GM10248 (cell line): ENCODE results near the gene RASGEF1C.

ENCODE experiments used
- CTCF ChIA-PET: fragments of 300-600 bp; sonication (Branson Sonifier 250); formaldehyde crosslinking; extraction: SDS; loops from one replicate; lab custom pipeline; 2021; ENCODE audit warnings: antibody characterized with exemption; lab: Yijun Ruan, JAX
- POLR2A ChIA-PET: fragments of 350-650 bp; sonication (Branson Sonifier 250); formaldehyde crosslinking; extraction: SDS; loops from one replicate; lab custom pipeline; 2020; ENCODE audit warnings: antibody characterized with exemption; lab: Yijun Ruan, JAX
- DNase-seq: peaks from one replicate; pipeline ENCODE4 v3.0.0; 2012; ENCODE audit errors: extremely low spot score
- CTCF ChIP-seq: IDR thresholded peaks from 2 replicates; pipeline ENCODE4 v1.5.1; 2012; ENCODE audit warnings: mild to moderate bottlenecking, low read depth; ENCODE audit errors: extremely low read depth, missing control alignments, control extremely low read depth

The RASGEF1C gene

GRCh38 chr5:180209137-180209581, at the start of gene RASGEF1C:
TSS of gene RASGEF1C (minus strand) at chr5:180209211. CDS start at chr5:180138052, 71,159 bp downstream.
- peak; percentile 78 for DNase-seq
- TF ChIP-seq CTCF, result peak; percentile 79

GRCh38 chr5:180253036-180253824, 44.2 kb upstream of the RASGEF1C start:
- CTCF ChIA-PET, result no interaction called here
- no peak for TF ChIP-seq CTCF
- no peak for DNase-seq
- POLR2A ChIA-PET, result no interaction called here

More at GRCh38 chr5:180209137-180209581, at the start of gene RASGEF1C:
- POLR2A ChIA-PET, result no interaction called here
- CTCF ChIA-PET, result interaction anchor here (0.6 to 2.2 kb wide), 6 partner anchors 8 to 120 kb away, joined by 3 to 7 read pairs (median 4); no protein-coding TSS in a partner anchor

- ChIA-PET CTCF (no interaction called here), POLR2A (no interaction called here)
- no peak for TF ChIP-seq CTCF
- DNase-seq, result no peak
These were observed 42.9 kb upstream of the RASGEF1C start for GRCh38 chr5:180251887-180252286.

- ChIA-PET CTCF (no interaction called here), POLR2A (no interaction called here)
- no peak for TF ChIP-seq CTCF
- DNase-seq, result no peak
These were observed 42.1 kb upstream of the RASGEF1C start for GRCh38 chr5:180251141-180251540.

- POLR2A ChIA-PET, result no interaction called here
- no peak for TF ChIP-seq CTCF
- CTCF ChIA-PET, result no interaction called here
- no peak for DNase-seq
These were observed 41.3 kb upstream of the RASGEF1C start for GRCh38 chr5:180250329-180250728.

GRCh38 chr5:180241600-180241999, 32.6 kb upstream of the RASGEF1C start:
- ChIA-PET POLR2A (no interaction called here), CTCF (no interaction called here)
- TF ChIP-seq CTCF, result no peak
- no peak for DNase-seq
